Neural progenitor cell (in vitro differentiated cells): ENCODE measurements around the gene CPNE8. TPM values are rescaled to one million over a fixed set of nuclear protein-coding genes. Genes with fewer than 3 reads are reported as not detected.

Experiments
- DNase-seq: peaks from one replicate; pipeline ENCODE4 v3.0.0-alpha.2; 2016; ENCODE audit warnings: low spot score
- H2AFZ ChIP-seq: fragments of 200-600 bp; sonication (generic); replicated peaks from 2 replicates; pipeline ENCODE4 v1.6.1; 2016; ENCODE audit warnings: antibody characterized with exemption
- H3F3A ChIP-seq: fragments of 200-600 bp; sonication (generic); 2 replicates; pipeline ENCODE4 v1.6.1; 2016; ENCODE audit warnings: antibody characterized with exemption, low read depth
- H3K27ac ChIP-seq: fragments of 200-600 bp; sonication (generic); 2 replicates; pipeline ENCODE4 v1.5.1; 2016; ENCODE audit warnings: mild to moderate bottlenecking
- H3K27me3 ChIP-seq: fragments of 200-600 bp; sonication (generic); 2 replicates; pipeline ENCODE4 v1.6.1; 2016; ENCODE audit warnings: mild to moderate bottlenecking, moderate library complexity
- H3K36me3 ChIP-seq: fragments of 200-600 bp; sonication (generic); 2 replicates; pipeline ENCODE4 v1.5.1; 2016
- H3K4me1 ChIP-seq: fragments of 200-600 bp; sonication (generic); 2 replicates; pipeline ENCODE4 v1.6.1; 2016; ENCODE audit warnings: mixed run types
- H3K4me2 ChIP-seq: fragments of 200-600 bp; sonication (generic); 2 replicates; pipeline ENCODE4 v1.6.1; 2016
- H3K4me3 ChIP-seq: fragments of 200-600 bp; sonication (generic); 2 replicates; pipeline ENCODE4 v1.5.1; 2016
- H3K79me2 ChIP-seq: fragments of 200-600 bp; sonication (generic); 2 replicates; pipeline ENCODE4 v1.6.1; 2016; ENCODE audit warnings: low read depth
- H3K9ac ChIP-seq: fragments of 200-600 bp; sonication (generic); 2 replicates; pipeline ENCODE4 v1.6.1; 2016
- H3K9me3 ChIP-seq: fragments of 200-600 bp; sonication (generic); 2 replicates; pipeline ENCODE4 v1.5.1; 2016; ENCODE audit warnings: low read depth
- H4K20me1 ChIP-seq: fragments of 200-600 bp; sonication (generic); 2 replicates; pipeline ENCODE4 v1.6.1; 2016; ENCODE audit warnings: low read depth
- H3K27ac Mint-ChIP-seq: 3 replicates; pipeline ENCODE4 v1.8.0; 2021; ENCODE audit warnings: mixed read lengths
- H3K27me3 Mint-ChIP-seq: 2 replicates; pipeline ENCODE4 v1.8.0; 2022; ENCODE audit warnings: low read depth, mild to moderate bottlenecking, inconsistent platforms, moderate library complexity, mixed read lengths; ENCODE audit not compliant: insufficient read depth
- H3K36me3 Mint-ChIP-seq: 3 replicates; pipeline ENCODE4 v1.8.0; 2021; ENCODE audit warnings: mixed read lengths
- H3K4me1 Mint-ChIP-seq: 3 replicates; pipeline ENCODE4 v1.8.0; 2021; ENCODE audit warnings: mixed read lengths
- H3K4me3 Mint-ChIP-seq: 3 replicates; pipeline ENCODE4 v1.8.0; 2021; ENCODE audit warnings: mild to moderate bottlenecking, moderate library complexity, mixed read lengths
- H3K9me3 Mint-ChIP-seq: 3 replicates; pipeline ENCODE4 v1.8.0; 2020; ENCODE audit warnings: mixed read lengths
- CTCF ChIP-seq: fragments of 200-600 bp; sonication (generic); IDR thresholded peaks from 2 replicates; pipeline ENCODE4 v1.5.1; 2017; ENCODE audit warnings: antibody characterized with exemption, mild to moderate bottlenecking
- EZH2 ChIP-seq: fragments of 200-600 bp; sonication (generic); IDR thresholded peaks from 2 replicates; pipeline ENCODE4 v1.6.1; 2017; ENCODE audit warnings: antibody characterized with exemption, mild to moderate bottlenecking, moderate library complexity
- EZH2phosphoT487 ChIP-seq: fragments of 200-600 bp; sonication (generic); IDR thresholded peaks from 2 replicates; pipeline ENCODE4 v1.6.1; 2017; ENCODE audit warnings: antibody characterized with exemption
- total RNA-seq: library from RNA; depleted of rRNA; stranded (reverse); fragments of >200 nt; gene quantifications from 2 replicates; pipeline ENCODE4 v1.2.3, GENCODE V29; 2015; ENCODE audit warnings: low replicate concordance

Gene CPNE8
- total RNA-seq, 1 donor from 2014 or later = 19.5 TPM

- H3K4me3 Mint-ChIP-seq = no peak overlapping the region
- no peak for TF ChIP-seq EZH2phosphoT487
- TF ChIP-seq CTCF = no peak
- no peak for TF ChIP-seq EZH2
- Histone ChIP-seq H3K4me3 (no peak overlapping the region), H4K20me1 (no peaks in the 10 kb centered on the region), H3K79me2 (no peaks in the 10 kb centered on the region), H3K27me3 (no peaks in the 10 kb centered on the region), H3K9ac (no peak overlapping the region), H3F3A (no peaks in the 10 kb centered on the region), H3K4me1 (peaks cover 8% of the 10 kb centered on the region), H3K9me3 (no peaks in the 10 kb centered on the region), H3K4me2 (no peak overlapping the region), H3K27ac (no peak overlapping the region), H3K36me3 (no peaks in the 10 kb centered on the region), H2AFZ (no peak overlapping the region)
- H3K36me3 Mint-ChIP-seq = no peaks in the 10 kb centered on the region
- no peak overlapping the region for H3K27ac Mint-ChIP-seq
- no peaks in the 10 kb centered on the region for H3K9me3 Mint-ChIP-seq
- DNase-seq = no peak
- peaks cover 5% of the 10 kb centered on the region for H3K4me1 Mint-ChIP-seq
- H3K27me3 Mint-ChIP-seq = no peaks in the 10 kb centered on the region
Observed at GRCh38 chr12:38912116-38912515, 6.7 kb upstream of the CPNE8 start.

DNA sequence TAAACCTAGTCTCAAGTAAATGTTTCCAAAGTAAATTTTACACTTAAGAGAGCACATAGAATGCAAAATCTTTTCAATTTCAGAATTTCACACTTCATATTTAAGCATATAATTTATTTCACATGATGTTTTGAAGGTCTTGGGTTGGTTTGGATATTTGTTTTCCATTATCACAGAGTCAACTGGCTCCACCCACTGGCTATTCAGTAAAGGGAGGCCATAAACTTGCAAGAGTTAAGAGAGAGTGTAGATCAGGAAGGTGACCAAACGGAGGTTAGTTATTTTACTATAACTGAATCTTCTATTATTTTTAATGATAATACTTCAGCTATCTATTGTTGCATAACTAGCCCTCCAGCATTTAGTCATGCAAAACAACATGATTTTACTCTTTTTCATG, 6.2 kb upstream of the CPNE8 start:
- no peaks in the 10 kb centered on the region for H3K9me3 ChIP-seq
- Mint-ChIP-seq H3K9me3 (no peaks in the 10 kb centered on the region), H3K36me3 (no peaks in the 10 kb centered on the region), H3K27ac (no peak overlapping the region), H3K4me1 (peaks cover 7% of the 10 kb centered on the region), H3K27me3 (no peaks in the 10 kb centered on the region), H3K4me3 (no peak overlapping the region)
- TF ChIP-seq EZH2 (no peak), CTCF (peak; percentile 9)
- H3K27ac ChIP-seq = no peak overlapping the region
- H3K4me3 ChIP-seq = no peak overlapping the region
- no peaks in the 10 kb centered on the region for H3F3A ChIP-seq
- H4K20me1 ChIP-seq = no peaks in the 10 kb centered on the region
- H3K4me1 ChIP-seq = peaks cover 8% of the 10 kb centered on the region
- H3K9ac ChIP-seq = no peak overlapping the region
- H3K79me2 ChIP-seq = no peaks in the 10 kb centered on the region
- no peak overlapping the region for H2AFZ ChIP-seq
- H3K27me3 ChIP-seq = no peaks in the 10 kb centered on the region
- no peak for DNase-seq
- no peaks in the 10 kb centered on the region for H3K36me3 ChIP-seq
- no peak overlapping the region for H3K4me2 ChIP-seq

- peak overlapping the region; percentile 94 for H3K4me2 ChIP-seq
- H3K9ac ChIP-seq = no peak overlapping the region
- peaks cover 22% of the 10 kb centered on the region for H3F3A ChIP-seq
- H3K4me3 ChIP-seq = peak overlapping the region; percentile 66
- no peaks in the 10 kb centered on the region for H3K36me3 ChIP-seq
- no peaks in the 10 kb centered on the region for H3K79me2 ChIP-seq
- peak overlapping the region; percentile 86 for H3K4me3 Mint-ChIP-seq
- H3K9me3 ChIP-seq = no peaks in the 10 kb centered on the region
- no peaks in the 10 kb centered on the region for H3K27me3 ChIP-seq
- H3K4me1 Mint-ChIP-seq = peaks cover 15% of the 10 kb centered on the region
- no peak overlapping the region for H3K27ac ChIP-seq
- no peaks in the 10 kb centered on the region for H3K36me3 Mint-ChIP-seq
- H3K27me3 Mint-ChIP-seq = peaks cover 6% of the 10 kb centered on the region
- H2AFZ ChIP-seq = peak overlapping the region; percentile 91
- no peaks in the 10 kb centered on the region for H4K20me1 ChIP-seq
- DNase-seq = no peak
- H3K27ac Mint-ChIP-seq = peak overlapping the region; percentile 43
- H3K4me1 ChIP-seq = peaks cover 9% of the 10 kb centered on the region
- H3K9me3 Mint-ChIP-seq = no peaks in the 10 kb centered on the region
- no peak for TF ChIP-seq CTCF
- no peak for TF ChIP-seq EZH2phosphoT487
- no peak for TF ChIP-seq EZH2
Observed at GRCh38 chr12:38907201-38907923, 2.0 kb upstream of the CPNE8 start.
